Stomach (tissue), 4 donors: Measurements from ENCODE around the gene BBS9.

Experiments used
- CTCF ChIP-seq, 7 experiments: fragments of 450-650 bp in 4 of 7; fragments of 200-600 bp in 3 of 7; sonication (generic) in 3 of 7; IDR thresholded peaks; one replicate each; pipeline ENCODE4 v1.5.1; 2016 to 2019; ENCODE audit warnings: antibody characterized with exemption in 7 of 7, control low read depth in 2 of 7, mild to moderate bottlenecking in 1 of 7
- EP300 ChIP-seq: sonication (generic); formaldehyde crosslinking; IDR thresholded peaks from one replicate; pipeline ENCODE4 v1.6.1; 2017; ENCODE audit warnings: antibody characterized with exemption
- POLR2A ChIP-seq, 4 donors: fragments of 450-650 bp; IDR thresholded peaks; one replicate each; pipeline ENCODE4 v1.6.1; 2016; ENCODE audit warnings: antibody characterized with exemption in 4 of 4, control low read depth in 2 of 4, mild to moderate bottlenecking in 1 of 4, moderate library complexity in 1 of 4
- POLR2AphosphoS5 ChIP-seq, 3 donors: sonication (generic); formaldehyde crosslinking; IDR thresholded peaks; one replicate each; pipeline ENCODE4 v1.6.1; 2016; ENCODE audit warnings: antibody characterized with exemption in 3 of 3

- TF ChIP-seq POLR2A (IDR thresholded peaks at IDR 0.05), result no peak
- no peak for TF ChIP-seq CTCF (IDR thresholded peaks at IDR 0.05)
- no peak for TF ChIP-seq POLR2AphosphoS5 (IDR thresholded peaks at IDR 0.05)
- TF ChIP-seq EP300, result no peak
Observed at GRCh38 chr7:33644489-33644888, 515.1 kb downstream of the BBS9 start.
